Ishikawa (cell line): Measurements from ENCODE around the gene CCDC137.

Experiments
- CEBPB ChIP-seq: IDR thresholded peaks from 2 replicates; pipeline ENCODE4 v1.6.1; 2012
- CREB1 ChIP-seq: IDR thresholded peaks from 2 replicates; pipeline ENCODE4 v1.6.1; 2012; ENCODE audit warnings: low read depth
- EGR1 ChIP-seq: IDR thresholded peaks from 2 replicates; pipeline ENCODE4 v1.6.1; 2012
- EP300 ChIP-seq: IDR thresholded peaks from 2 replicates; pipeline ENCODE4 v1.6.1; 2012; ENCODE audit warnings: borderline replicate concordance
- FOXM1 ChIP-seq: IDR thresholded peaks from 2 replicates; pipeline ENCODE4 v1.6.1; 2012; ENCODE audit warnings: low read depth, borderline replicate concordance
- NFIC ChIP-seq: IDR thresholded peaks from 2 replicates; pipeline ENCODE4 v1.6.1; 2012
- RAD21 ChIP-seq: IDR thresholded peaks from 2 replicates; pipeline ENCODE4 v1.6.1; 2012; ENCODE audit warnings: low read depth
- TAF1 ChIP-seq: IDR thresholded peaks from 2 replicates; pipeline ENCODE4 v1.6.1; 2012; ENCODE audit warnings: low read depth, mild to moderate bottlenecking
- TCF12 ChIP-seq: IDR thresholded peaks from 2 replicates; pipeline ENCODE4 v1.6.1; 2012; ENCODE audit warnings: low read depth
- TEAD4 ChIP-seq: IDR thresholded peaks from 2 replicates; pipeline ENCODE4 v1.6.1; 2012
- YY1 ChIP-seq: IDR thresholded peaks from 2 replicates; pipeline ENCODE4 v1.6.1; 2012; ENCODE audit warnings: low read depth
- TF ChIP-seq, protein P1 (sequence below): IDR thresholded peaks from 2 replicates; pipeline ENCODE4 v1.6.1; 2012
- TF ChIP-seq, protein P2 (sequence below): IDR thresholded peaks from 2 replicates; pipeline ENCODE4 v1.6.1; 2012; ENCODE audit warnings: low read depth, mild to moderate bottlenecking
- TF ChIP-seq, protein P3 (sequence below): IDR thresholded peaks from 2 replicates; pipeline ENCODE4 v1.6.1; 2012

- no peak for TF ChIP-seq TAF1
- no peak for TF ChIP-seq TEAD4
- TF ChIP-seq, protein P1, sequence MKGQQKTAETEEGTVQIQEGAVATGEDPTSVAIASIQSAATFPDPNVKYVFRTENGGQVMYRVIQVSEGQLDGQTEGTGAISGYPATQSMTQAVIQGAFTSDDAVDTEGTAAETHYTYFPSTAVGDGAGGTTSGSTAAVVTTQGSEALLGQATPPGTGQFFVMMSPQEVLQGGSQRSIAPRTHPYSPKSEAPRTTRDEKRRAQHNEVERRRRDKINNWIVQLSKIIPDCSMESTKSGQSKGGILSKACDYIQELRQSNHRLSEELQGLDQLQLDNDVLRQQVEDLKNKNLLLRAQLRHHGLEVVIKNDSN = no peak
- TF ChIP-seq CEBPB = no peak
- no peak for TF ChIP-seq EP300
- TF ChIP-seq TCF12 = no peak
- no peak for TF ChIP-seq NFIC
- TF ChIP-seq FOXM1 = no peak
- TF ChIP-seq YY1 = no peak
- TF ChIP-seq RAD21 = no peak
- TF ChIP-seq EGR1 = no peak
- TF ChIP-seq, protein P2, sequence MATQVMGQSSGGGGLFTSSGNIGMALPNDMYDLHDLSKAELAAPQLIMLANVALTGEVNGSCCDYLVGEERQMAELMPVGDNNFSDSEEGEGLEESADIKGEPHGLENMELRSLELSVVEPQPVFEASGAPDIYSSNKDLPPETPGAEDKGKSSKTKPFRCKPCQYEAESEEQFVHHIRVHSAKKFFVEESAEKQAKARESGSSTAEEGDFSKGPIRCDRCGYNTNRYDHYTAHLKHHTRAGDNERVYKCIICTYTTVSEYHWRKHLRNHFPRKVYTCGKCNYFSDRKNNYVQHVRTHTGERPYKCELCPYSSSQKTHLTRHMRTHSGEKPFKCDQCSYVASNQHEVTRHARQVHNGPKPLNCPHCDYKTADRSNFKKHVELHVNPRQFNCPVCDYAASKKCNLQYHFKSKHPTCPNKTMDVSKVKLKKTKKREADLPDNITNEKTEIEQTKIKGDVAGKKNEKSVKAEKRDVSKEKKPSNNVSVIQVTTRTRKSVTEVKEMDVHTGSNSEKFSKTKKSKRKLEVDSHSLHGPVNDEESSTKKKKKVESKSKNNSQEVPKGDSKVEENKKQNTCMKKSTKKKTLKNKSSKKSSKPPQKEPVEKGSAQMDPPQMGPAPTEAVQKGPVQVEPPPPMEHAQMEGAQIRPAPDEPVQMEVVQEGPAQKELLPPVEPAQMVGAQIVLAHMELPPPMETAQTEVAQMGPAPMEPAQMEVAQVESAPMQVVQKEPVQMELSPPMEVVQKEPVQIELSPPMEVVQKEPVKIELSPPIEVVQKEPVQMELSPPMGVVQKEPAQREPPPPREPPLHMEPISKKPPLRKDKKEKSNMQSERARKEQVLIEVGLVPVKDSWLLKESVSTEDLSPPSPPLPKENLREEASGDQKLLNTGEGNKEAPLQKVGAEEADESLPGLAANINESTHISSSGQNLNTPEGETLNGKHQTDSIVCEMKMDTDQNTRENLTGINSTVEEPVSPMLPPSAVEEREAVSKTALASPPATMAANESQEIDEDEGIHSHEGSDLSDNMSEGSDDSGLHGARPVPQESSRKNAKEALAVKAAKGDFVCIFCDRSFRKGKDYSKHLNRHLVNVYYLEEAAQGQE = no peak
- TF ChIP-seq, protein P3, sequence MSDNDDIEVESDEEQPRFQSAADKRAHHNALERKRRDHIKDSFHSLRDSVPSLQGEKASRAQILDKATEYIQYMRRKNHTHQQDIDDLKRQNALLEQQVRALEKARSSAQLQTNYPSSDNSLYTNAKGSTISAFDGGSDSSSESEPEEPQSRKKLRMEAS = no peak
- no peak for TF ChIP-seq CREB1
These were observed 31.1 kb upstream of the CCDC137 start for GRCh38 chr17:81635431-81635830.
